GM18526 (cell line): ENCODE results near the gene PGLYRP1.

ENCODE experiments used
- POLR2A ChIP-seq: IDR thresholded peaks from 3 replicates; pipeline ENCODE4 v1.6.1; 2011; ENCODE audit not compliant: insufficient read length; ENCODE audit errors: extremely low read depth

PGLYRP1 gene

DNA sequence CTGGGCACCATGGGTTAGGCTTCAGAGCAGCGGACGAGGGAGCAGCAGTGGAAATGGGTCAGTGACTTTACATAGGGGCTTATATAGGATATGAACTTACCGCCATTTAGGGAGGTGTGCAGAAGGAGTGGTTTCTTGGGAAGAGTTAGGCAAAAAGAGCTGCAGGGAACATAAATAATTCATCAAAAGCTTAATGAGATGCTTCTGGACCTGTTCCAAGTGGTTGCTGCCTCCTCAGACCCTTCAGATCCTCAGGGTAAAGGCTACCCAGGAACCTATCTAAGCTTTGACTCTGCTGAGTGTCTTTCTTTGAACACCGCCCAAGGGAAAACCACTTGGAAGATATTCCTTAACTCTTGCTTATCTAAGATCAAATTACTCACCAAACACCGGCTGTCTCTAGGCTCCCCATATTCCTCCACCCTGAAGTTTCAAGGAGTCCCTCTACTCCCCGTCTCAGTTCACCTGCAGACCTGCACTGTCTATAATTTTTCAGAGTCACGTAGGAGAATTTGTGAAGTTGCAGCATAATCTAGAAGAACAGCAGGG is 18.2 kb upstream of the PGLYRP1 start, which contains the start of gene IGFL4:
TSS of gene IGFL4 (minus strand) at position 51 of the 549 bp plus-strand sequence. CDS start at position 11, 40 bp downstream.
- TF ChIP-seq POLR2A, result no peak

- TF ChIP-seq POLR2A, result no peak
These were observed 17.3 kb upstream of the PGLYRP1 start for GRCh38 chr19:46040125-46040524.

DNA sequence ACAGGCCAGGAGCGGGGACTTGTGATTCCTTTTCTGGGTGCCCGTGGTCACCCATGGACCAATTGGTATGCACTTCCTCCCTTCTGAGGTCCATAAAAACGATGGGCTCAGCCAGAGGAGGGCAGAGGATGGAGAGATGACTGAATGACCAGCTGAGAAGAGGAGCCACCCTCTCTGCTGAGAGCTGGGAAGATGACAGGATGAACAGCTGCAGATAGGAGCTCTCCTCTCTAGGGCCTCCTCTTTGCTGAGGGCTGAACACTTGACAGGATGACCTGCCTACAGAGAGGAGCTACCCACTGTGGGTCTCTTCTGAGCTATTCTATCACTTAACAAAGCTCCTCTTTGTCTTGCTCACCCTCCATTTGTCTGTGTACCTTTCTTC is 13.9 kb upstream of the PGLYRP1 start:
- no peak for TF ChIP-seq POLR2A

DNA sequence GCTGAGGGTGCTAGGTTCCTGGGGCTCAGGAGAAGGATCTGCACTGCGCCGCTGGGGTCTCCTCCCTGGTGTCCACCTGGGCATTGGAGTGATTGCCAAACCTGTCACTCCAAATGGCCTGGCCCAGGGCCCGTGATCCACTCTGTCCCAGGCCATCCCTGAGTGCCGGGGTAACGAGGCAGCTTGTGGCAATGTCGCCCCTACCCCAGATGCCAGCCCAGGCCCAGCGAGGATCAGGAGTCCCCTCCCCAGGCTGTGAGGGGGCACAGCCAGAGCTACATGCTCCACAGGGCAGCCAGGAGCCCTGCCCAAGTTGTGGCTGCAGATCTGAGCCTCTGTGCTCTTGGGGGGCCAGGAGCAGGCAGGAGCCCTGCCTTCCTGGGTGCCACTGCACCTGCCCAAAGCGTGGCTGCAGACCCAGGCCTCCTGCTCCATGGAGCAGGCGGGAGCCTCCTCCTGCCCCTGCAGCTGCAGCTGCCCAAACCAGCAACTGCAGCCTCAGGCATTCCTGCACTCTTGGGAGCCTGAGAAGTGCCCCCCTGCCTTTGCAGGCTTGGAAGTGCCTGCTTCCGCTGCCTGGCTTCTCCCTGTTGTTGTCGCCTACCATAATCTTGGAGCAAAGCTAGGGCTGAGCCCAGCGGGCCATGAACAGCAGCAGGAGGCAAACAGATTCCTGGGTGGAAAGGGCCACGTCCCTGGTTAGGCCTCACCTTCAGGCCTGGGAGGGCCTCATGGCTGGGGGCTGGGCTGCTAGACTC is 13.3 kb upstream of the PGLYRP1 start:
- TF ChIP-seq POLR2A, result no peak

- no peak for TF ChIP-seq POLR2A
These were observed 12.7 kb upstream of the PGLYRP1 start for GRCh38 chr19:46035546-46035945.

DNA sequence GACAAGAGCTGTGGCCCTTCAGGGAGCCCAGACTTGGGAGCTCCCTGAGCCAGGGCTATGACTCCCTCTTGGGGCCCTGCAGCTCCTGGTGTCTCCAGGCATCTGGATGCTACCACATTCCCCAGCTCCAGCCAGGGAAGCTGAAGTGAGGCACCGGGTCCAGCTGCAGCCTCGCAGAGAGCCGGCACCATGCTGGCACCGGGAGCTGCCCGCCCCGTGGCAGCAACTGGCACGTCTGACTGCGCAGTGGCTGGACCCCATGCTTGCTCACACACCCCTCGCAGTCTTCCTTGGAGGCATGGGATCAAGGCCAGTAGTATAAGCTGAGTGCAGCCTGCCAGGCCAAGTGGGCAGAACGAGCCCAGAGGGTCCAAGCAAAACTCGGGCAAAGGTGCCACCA is 10.5 kb upstream of the PGLYRP1 start:
- TF ChIP-seq POLR2A, result no peak

- no peak for TF ChIP-seq POLR2A
These were observed 9.8 kb upstream of the PGLYRP1 start for GRCh38 chr19:46032597-46033025.

GRCh38 chr19:46031781-46032596 is 9.1 kb upstream of the PGLYRP1 start:
- no peak for TF ChIP-seq POLR2A

GRCh38 chr19:46030812-46031550 is 8.1 kb upstream of the PGLYRP1 start:
- no peak for TF ChIP-seq POLR2A

DNA sequence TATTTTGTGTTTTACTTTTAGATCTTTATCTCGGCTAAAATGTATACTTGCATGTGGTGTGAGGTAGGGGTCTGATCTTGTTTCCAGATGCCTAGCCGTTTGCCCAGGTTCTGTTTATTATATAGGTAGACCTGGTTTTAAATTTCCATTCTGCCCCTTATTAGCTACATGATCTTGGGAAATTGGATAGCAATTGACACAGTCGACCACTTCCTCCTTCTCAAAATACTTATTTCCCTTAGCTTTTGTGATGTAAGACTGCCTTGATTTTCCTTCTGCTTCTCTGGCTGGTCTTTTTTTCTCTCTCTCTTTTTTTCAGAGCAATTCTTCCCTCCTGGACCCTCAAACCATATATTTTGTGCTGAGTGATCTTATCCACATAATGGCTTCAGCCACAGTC is 3.0 kb upstream of the PGLYRP1 start:
- TF ChIP-seq POLR2A, result no peak

- TF ChIP-seq POLR2A, result no peak
These were observed 492 bp upstream of the PGLYRP1 start for GRCh38 chr19:46023311-46023779.

- no peak for TF ChIP-seq POLR2A
These were observed 807 bp downstream of the PGLYRP1 start for GRCh38 chr19:46022061-46022430.

DNA sequence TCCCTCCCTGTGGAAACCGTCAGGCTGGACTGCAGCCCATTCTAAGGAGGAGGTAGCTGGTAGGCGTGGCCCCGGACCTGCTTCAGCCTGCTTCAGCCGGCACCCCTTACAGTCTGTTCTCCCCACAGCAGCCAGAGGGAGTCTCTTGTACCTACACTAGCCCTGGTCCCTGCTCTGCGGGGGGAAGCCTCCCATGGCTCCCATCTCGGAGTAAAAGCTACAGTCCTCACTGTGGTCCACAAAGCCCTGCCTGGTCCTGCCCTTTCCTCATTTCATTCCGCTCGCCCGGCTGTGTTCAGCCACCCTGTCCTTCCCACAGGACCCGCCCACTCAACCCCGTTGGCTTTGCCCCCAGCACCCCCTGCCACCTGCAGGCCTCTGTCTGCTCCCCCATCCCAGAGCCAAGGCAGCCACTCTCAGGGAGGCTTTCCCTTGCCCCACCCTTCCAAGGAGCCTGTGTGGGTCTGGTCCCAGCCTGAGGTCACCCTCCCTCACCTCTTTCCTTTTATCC is 1.3 kb downstream of the PGLYRP1 start:
- no peak for TF ChIP-seq POLR2A

DNA sequence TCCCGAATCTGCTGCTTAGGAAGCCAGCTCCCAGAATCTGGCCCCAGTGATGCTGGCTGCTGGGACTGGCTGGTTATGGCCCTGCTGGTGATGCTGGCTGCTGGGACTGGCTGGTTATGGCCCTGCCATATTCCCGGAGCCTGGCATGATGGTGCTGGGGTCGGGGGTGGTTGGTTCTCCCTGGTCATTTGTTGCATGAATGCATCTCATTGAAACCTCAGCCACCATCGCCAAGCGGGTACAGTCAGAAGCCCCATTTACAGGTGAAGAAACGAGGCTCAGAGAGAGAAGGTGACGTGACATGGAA is 2.1 kb downstream of the PGLYRP1 start:
- TF ChIP-seq POLR2A, result no peak

DNA sequence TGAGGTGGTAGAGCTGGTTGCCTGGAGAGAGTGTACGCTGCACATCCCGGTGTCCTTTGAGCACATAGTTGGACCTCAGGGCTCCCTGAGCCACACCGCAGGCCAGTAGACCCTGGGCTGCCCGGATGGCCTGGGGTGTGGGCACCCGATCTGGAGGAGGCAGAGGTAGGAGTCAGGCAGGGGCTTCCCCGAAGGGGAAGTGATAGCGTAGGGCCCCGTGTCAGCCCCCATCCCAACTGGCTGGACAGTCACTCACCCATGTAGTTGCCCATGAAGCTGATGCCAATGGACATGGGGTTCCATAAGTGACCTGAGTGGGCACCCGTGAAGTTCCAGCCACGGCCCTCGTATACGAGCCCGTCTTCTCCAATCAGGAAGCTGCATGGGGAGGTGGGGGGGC is 3.6 kb downstream of the PGLYRP1 start:
- TF ChIP-seq POLR2A, result no peak
